WTC11 (cell line): ENCODE measurements around the gene AIF1. TPM values are rescaled to one million over a fixed set of nuclear protein-coding genes. Genes with fewer than 3 reads are reported as not detected.

ENCODE experiments used
- ATAC-seq: fragments of 200-7000 bp; cut with Tn5 transposase; 2 replicates; pipeline ENCODE4 v1.10.0; 2021; ENCODE audit warnings: mild to moderate bottlenecking, moderate library complexity
- CTCF ChIA-PET: fragments of 300-600 bp; sonication (Branson Sonifier 250); formaldehyde crosslinking; loops from one replicate; lab custom pipeline; 2021; ENCODE audit warnings: antibody characterized with exemption; lab: Charles Lee
- POLR2A ChIA-PET: fragments of 350-600 bp; sonication (Branson Sonifier 250); formaldehyde crosslinking; loops from one replicate; lab custom pipeline; 2021; ENCODE audit warnings: antibody characterized with exemption; lab: Charles Lee
- DNase-seq: peaks from one replicate; pipeline ENCODE4 v3.0.0; 2021; ENCODE audit warnings: low spot score
- H3K27ac Mint-ChIP-seq: 2 replicates; pipeline ENCODE4 v1.8.0; 2021; ENCODE audit warnings: mixed read lengths
- H3K27me3 Mint-ChIP-seq: 2 replicates; pipeline ENCODE4 v1.8.0; 2021; ENCODE audit warnings: low read depth, mild to moderate bottlenecking, moderate library complexity, mixed read lengths
- H3K36me3 Mint-ChIP-seq: 2 replicates; pipeline ENCODE4 v1.8.0; 2021; ENCODE audit warnings: mixed read lengths
- H3K4me1 Mint-ChIP-seq: 2 replicates; pipeline ENCODE4 v1.8.0; 2022; ENCODE audit warnings: mixed read lengths
- H3K4me3 Mint-ChIP-seq: 2 replicates; pipeline ENCODE4 v1.8.0; 2021; ENCODE audit warnings: mild to moderate bottlenecking, moderate library complexity, mixed read lengths
- H3K9me3 Mint-ChIP-seq: 2 replicates; pipeline ENCODE4 v1.8.0; 2021; ENCODE audit warnings: mixed read lengths
- GABPB1 ChIP-seq: sonication (generic); formaldehyde crosslinking; IDR thresholded peaks from 2 replicates; pipeline ENCODE4 v1.8.1; 2023; ENCODE audit warnings: mild to moderate bottlenecking, missing genetic modification reagents
- IRF2 ChIP-seq: sonication (generic); formaldehyde crosslinking; IDR thresholded peaks from 2 replicates; pipeline ENCODE4 v1.8.0; 2022; ENCODE audit warnings: low read depth, missing genetic modification reagents, borderline replicate concordance
- NFATC4 ChIP-seq: fragments of 250-450 bp; sonication (Bioruptor Pico); IDR thresholded peaks from 2 replicates; pipeline ENCODE4 v1.9.0; 2021; ENCODE audit warnings: mild to moderate bottlenecking
- NR3C1 ChIP-seq: sonication (generic); formaldehyde crosslinking; conservative IDR thresholded peaks from 2 replicates; pipeline ENCODE4 v1.8.1; 2023; ENCODE audit warnings: low read depth, mild to moderate bottlenecking, missing genetic modification reagents
- RELA ChIP-seq: sonication (generic); formaldehyde crosslinking; IDR thresholded peaks from 2 replicates; pipeline ENCODE4 v1.8.1; 2022; ENCODE audit warnings: missing genetic modification reagents, mild to moderate bottlenecking, borderline replicate concordance
- SMAD3 ChIP-seq: sonication (generic); formaldehyde crosslinking; IDR thresholded peaks from 2 replicates; pipeline ENCODE4 v1.8.0; 2022; ENCODE audit warnings: missing genetic modification reagents, mild to moderate bottlenecking, borderline replicate concordance
- SP1 ChIP-seq: sonication (generic); formaldehyde crosslinking; conservative IDR thresholded peaks from 2 replicates; pipeline ENCODE4 v1.8.1; 2022; ENCODE audit warnings: missing genetic modification reagents
- TP53 ChIP-seq: sonication (generic); formaldehyde crosslinking; IDR thresholded peaks from 2 replicates; pipeline ENCODE4 v1.8.1; 2023; ENCODE audit warnings: mild to moderate bottlenecking, missing genetic modification reagents
- ZNF138 ChIP-seq: sonication (generic); formaldehyde crosslinking; conservative IDR thresholded peaks from 2 replicates; pipeline ENCODE4 v1.8.1; 2022; ENCODE audit warnings: mild to moderate bottlenecking, moderate library complexity, missing genetic modification reagents
- ZNF232 ChIP-seq: sonication (generic); formaldehyde crosslinking; IDR thresholded peaks from 2 replicates; pipeline ENCODE4 v1.8.0; 2022; ENCODE audit warnings: mild to moderate bottlenecking, missing genetic modification reagents
- ZNF317 ChIP-seq: sonication (generic); formaldehyde crosslinking; IDR thresholded peaks from 2 replicates; pipeline ENCODE4 v1.8.1; 2023; ENCODE audit warnings: low read depth, mild to moderate bottlenecking, moderate library complexity, missing genetic modification reagents, borderline replicate concordance
- ZNF671 ChIP-seq: fragments of 250-450 bp; sonication (Bioruptor Pico); IDR thresholded peaks from 2 replicates; pipeline ENCODE4 v1.8.0; 2021; ENCODE audit warnings: mild to moderate bottlenecking
- total RNA-seq: library from RNA; stranded (reverse); gene quantifications from 3 replicates; pipeline ENCODE4 v1.2.3, GENCODE V29; 2021
- TF ChIP-seq, protein P1 (sequence below): fragments of 250-450 bp; sonication (Bioruptor Pico); IDR thresholded peaks from 2 replicates; pipeline ENCODE4 v1.8.0; 2021; ENCODE audit warnings: mild to moderate bottlenecking
- TF ChIP-seq, protein P2 (sequence below): sonication (generic); formaldehyde crosslinking; IDR thresholded peaks from 2 replicates; pipeline ENCODE4 v1.8.0; 2022; ENCODE audit warnings: mild to moderate bottlenecking, missing genetic modification reagents
- TF ChIP-seq, protein P3 (sequence below): fragments of 200-600 bp; IDR thresholded peaks from 2 replicates; pipeline ENCODE4 v1.8.0; 2022; ENCODE audit warnings: antibody characterized with exemption
- TF ChIP-seq, protein P4 (sequence below): sonication (generic); formaldehyde crosslinking; IDR thresholded peaks from 2 replicates; pipeline ENCODE4 v1.8.0; 2022; ENCODE audit warnings: mild to moderate bottlenecking, missing genetic modification reagents
- TF ChIP-seq, protein P5 (sequence below): sonication (generic); formaldehyde crosslinking; IDR thresholded peaks from 2 replicates; pipeline ENCODE4 v1.8.0; 2023; ENCODE audit warnings: missing genetic modification reagents
- TF ChIP-seq, protein P6 (sequence below): sonication (generic); formaldehyde crosslinking; IDR thresholded peaks from 2 replicates; pipeline ENCODE4 v1.8.1; 2022; ENCODE audit warnings: mild to moderate bottlenecking, moderate library complexity, missing genetic modification reagents

The AIF1 gene
- total RNA-seq, 1 experiment from 2014 or later, result 5.4 TPM

DNA sequence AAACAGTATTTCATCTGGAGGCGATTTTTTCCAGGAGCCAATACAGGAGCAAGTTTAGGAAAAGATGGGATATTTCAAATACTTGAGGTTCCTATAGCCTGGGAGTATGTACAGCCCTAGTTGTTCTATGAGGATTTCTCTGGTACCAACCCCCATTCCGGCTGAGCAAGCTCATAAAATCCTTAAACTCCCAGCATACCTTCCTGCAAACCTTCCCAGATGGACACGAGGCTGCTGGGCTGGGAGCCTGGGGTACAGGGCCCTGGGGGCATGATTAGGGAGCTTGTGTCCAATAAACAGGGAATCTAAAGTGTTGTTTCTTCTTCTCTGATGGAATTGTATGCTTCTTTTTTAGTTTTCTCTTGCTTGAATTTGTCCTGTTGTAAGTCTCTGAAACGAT is 7.0 kb downstream of the AIF1 start:
- no peaks in the 10 kb centered on the region; the same call in 1 of the 2 replicates for H3K27me3 Mint-ChIP-seq
- DNase-seq, result no peak
- no peak for ATAC-seq
- ChIA-PET POLR2A (interaction anchor here (1.1 to 1.9 kb wide), 5 partner anchors 17 to 81 kb away, joined by 3 to 8 read pairs (median 7); partner anchors contain the start of genes ATP6V1G2, BAG6, C6orf47 and DDX39B), CTCF (interaction anchor here (0.7 to 2.1 kb wide), 5 partner anchors 24 to 148 kb away, joined by 3 to 16 read pairs (median 5); partner anchors contain the start of genes ATP6V1G2 and NFKBIL1)
- H3K27ac Mint-ChIP-seq, result peak overlapping the region; percentile 95
- H3K4me1 Mint-ChIP-seq, result peaks cover 13% of the 10 kb centered on the region
- no peaks in the 10 kb centered on the region for H3K9me3 Mint-ChIP-seq
- peaks cover 56% of the 10 kb centered on the region for H3K36me3 Mint-ChIP-seq
- TF ChIP-seq, protein P1, sequence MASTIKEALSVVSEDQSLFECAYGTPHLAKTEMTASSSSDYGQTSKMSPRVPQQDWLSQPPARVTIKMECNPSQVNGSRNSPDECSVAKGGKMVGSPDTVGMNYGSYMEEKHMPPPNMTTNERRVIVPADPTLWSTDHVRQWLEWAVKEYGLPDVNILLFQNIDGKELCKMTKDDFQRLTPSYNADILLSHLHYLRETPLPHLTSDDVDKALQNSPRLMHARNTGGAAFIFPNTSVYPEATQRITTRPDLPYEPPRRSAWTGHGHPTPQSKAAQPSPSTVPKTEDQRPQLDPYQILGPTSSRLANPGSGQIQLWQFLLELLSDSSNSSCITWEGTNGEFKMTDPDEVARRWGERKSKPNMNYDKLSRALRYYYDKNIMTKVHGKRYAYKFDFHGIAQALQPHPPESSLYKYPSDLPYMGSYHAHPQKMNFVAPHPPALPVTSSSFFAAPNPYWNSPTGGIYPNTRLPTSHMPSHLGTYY (CRISPR knock-in tag), result no peak
- TF ChIP-seq SP1 (no peak), SMAD3 (CRISPR knock-in tag) (no peak), NFATC4 (CRISPR knock-in tag) (no peak), IRF2 (CRISPR knock-in tag) (no peak)
- TF ChIP-seq, protein P2, sequence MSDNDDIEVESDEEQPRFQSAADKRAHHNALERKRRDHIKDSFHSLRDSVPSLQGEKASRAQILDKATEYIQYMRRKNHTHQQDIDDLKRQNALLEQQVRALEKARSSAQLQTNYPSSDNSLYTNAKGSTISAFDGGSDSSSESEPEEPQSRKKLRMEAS, result no peak
- H3K4me3 Mint-ChIP-seq, result peak overlapping the region; percentile 92

DNA sequence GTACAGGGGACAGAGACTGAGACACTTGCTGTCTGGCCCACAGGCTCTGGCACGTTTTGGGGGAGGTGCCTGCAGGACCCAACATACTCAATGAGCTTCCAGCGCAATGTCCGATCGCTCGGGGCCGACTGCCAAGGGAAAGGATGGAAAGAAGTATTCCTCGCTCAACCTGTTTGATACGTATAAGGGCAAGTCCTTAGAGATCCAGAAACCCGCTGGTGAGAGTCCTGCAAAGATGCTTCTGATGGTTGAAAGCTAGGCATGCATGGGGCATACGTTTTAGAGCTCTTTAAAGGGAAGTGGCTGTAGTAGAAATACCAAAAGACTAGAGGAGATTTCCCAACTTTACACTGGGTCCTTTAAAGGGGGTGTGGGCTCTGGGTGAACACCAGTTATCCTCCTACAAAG is 7.7 kb downstream of the AIF1 start:
- peaks cover 13% of the 10 kb centered on the region for H3K4me1 Mint-ChIP-seq
- ChIA-PET CTCF (interaction anchor here (0.7 to 2.1 kb wide), 4 partner anchors 24 to 147 kb away, joined by 3 to 16 read pairs (median 4); partner anchors contain the start of genes ATP6V1G2 and NFKBIL1), POLR2A (interaction anchor here (0.6 to 1.9 kb wide), 6 partner anchors 16 to 568 kb away, joined by 3 to 8 read pairs (median 7); partner anchors contain the start of genes ATP6V1G2, BAG6 and DDX39B)
- peaks cover 63% of the 10 kb centered on the region for H3K36me3 Mint-ChIP-seq
- peak overlapping the region; percentile 95 for H3K27ac Mint-ChIP-seq
- no peaks in the 10 kb centered on the region for H3K9me3 Mint-ChIP-seq
- H3K27me3 Mint-ChIP-seq, result no peaks in the 10 kb centered on the region; the same call in 1 of the 2 replicates
- H3K4me3 Mint-ChIP-seq, result peak overlapping the region; percentile 92
- no peak for DNase-seq
- TF ChIP-seq RELA (CRISPR knock-in tag), result no peak
- TF ChIP-seq ZNF671 (CRISPR knock-in tag), result no peak
- TF ChIP-seq ZNF232 (CRISPR knock-in tag), result no peak
- no peak for TF ChIP-seq TP53
- no peak for TF ChIP-seq NR3C1
- TF ChIP-seq, protein P3, sequence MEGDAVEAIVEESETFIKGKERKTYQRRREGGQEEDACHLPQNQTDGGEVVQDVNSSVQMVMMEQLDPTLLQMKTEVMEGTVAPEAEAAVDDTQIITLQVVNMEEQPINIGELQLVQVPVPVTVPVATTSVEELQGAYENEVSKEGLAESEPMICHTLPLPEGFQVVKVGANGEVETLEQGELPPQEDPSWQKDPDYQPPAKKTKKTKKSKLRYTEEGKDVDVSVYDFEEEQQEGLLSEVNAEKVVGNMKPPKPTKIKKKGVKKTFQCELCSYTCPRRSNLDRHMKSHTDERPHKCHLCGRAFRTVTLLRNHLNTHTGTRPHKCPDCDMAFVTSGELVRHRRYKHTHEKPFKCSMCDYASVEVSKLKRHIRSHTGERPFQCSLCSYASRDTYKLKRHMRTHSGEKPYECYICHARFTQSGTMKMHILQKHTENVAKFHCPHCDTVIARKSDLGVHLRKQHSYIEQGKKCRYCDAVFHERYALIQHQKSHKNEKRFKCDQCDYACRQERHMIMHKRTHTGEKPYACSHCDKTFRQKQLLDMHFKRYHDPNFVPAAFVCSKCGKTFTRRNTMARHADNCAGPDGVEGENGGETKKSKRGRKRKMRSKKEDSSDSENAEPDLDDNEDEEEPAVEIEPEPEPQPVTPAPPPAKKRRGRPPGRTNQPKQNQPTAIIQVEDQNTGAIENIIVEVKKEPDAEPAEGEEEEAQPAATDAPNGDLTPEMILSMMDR, result no peak
- TF ChIP-seq, protein P4, sequence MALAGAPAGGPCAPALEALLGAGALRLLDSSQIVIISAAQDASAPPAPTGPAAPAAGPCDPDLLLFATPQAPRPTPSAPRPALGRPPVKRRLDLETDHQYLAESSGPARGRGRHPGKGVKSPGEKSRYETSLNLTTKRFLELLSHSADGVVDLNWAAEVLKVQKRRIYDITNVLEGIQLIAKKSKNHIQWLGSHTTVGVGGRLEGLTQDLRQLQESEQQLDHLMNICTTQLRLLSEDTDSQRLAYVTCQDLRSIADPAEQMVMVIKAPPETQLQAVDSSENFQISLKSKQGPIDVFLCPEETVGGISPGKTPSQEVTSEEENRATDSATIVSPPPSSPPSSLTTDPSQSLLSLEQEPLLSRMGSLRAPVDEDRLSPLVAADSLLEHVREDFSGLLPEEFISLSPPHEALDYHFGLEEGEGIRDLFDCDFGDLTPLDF, result no peak
- no peak for TF ChIP-seq ZNF138
- no peak for TF ChIP-seq GABPB1 (CRISPR knock-in tag)
- no peak for TF ChIP-seq ZNF317 (CRISPR knock-in tag)
- TF ChIP-seq, protein P5, sequence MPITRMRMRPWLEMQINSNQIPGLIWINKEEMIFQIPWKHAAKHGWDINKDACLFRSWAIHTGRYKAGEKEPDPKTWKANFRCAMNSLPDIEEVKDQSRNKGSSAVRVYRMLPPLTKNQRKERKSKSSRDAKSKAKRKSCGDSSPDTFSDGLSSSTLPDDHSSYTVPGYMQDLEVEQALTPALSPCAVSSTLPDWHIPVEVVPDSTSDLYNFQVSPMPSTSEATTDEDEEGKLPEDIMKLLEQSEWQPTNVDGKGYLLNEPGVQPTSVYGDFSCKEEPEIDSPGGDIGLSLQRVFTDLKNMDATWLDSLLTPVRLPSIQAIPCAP (CRISPR knock-in tag), result no peak
- TF ChIP-seq, protein P6, sequence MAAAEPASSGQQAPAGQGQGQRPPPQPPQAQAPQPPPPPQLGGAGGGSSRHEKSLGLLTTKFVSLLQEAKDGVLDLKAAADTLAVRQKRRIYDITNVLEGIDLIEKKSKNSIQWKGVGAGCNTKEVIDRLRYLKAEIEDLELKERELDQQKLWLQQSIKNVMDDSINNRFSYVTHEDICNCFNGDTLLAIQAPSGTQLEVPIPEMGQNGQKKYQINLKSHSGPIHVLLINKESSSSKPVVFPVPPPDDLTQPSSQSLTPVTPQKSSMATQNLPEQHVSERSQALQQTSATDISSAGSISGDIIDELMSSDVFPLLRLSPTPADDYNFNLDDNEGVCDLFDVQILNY (CRISPR knock-in tag), result no peak
- TF ChIP-seq, all 79 proteins: peak for 0
- ATAC-seq, result no peak
